ENCODE results near the gene SETD2. TPM values are rescaled to one million over a fixed set of nuclear protein-coding genes. Genes with fewer than 3 reads are reported as not detected.
A peak's percentile ranks its signal among the peaks of the same experiment; 100 is the strongest.

SETD2 gene
- total RNA-seq, 1 donor from 2014 or later, result 30.1 TPM

- no peak for DNase-seq (ENCODE audit: low spot score)
These were observed 164.3 kb downstream of the SETD2 start for GRCh38 chr3:46999516-47000197.

GRCh38 chr3:46998852-46999515 lies 164.9 kb downstream of the SETD2 start:
- DNase-seq (ENCODE audit: low spot score), result no peak

GRCh38 chr3:46998121-46998851 lies 165.6 kb downstream of the SETD2 start:
- peak; percentile 46 for DNase-seq (ENCODE audit: low spot score)

- no peak for DNase-seq (ENCODE audit: low spot score)
These were observed 166.3 kb downstream of the SETD2 start for GRCh38 chr3:46997453-46998091.

- DNase-seq (ENCODE audit: low spot score), result peak; percentile 69
These were observed 167.0 kb downstream of the SETD2 start for GRCh38 chr3:46996689-46997452.

GRCh38 chr3:46995901-46996562 lies 167.9 kb downstream of the SETD2 start:
- DNase-seq (ENCODE audit: low spot score), result no peak

- DNase-seq (ENCODE audit: low spot score), result no peak
These were observed 168.8 kb downstream of the SETD2 start for GRCh38 chr3:46994801-46995731.

GRCh38 chr3:46993986-46994385 lies 169.9 kb downstream of the SETD2 start:
- DNase-seq (ENCODE audit: low spot score), result no peak

- DNase-seq (ENCODE audit: low spot score), result no peak
These were observed 170.6 kb downstream of the SETD2 start for GRCh38 chr3:46993292-46993691.

- DNase-seq (ENCODE audit: low spot score), result no peak
These were observed 171.7 kb downstream of the SETD2 start for GRCh38 chr3:46992231-46992630.

- no peak for DNase-seq (ENCODE audit: low spot score)
These were observed 172.3 kb downstream of the SETD2 start for GRCh38 chr3:46991406-46992165.

- no peak for DNase-seq (ENCODE audit: low spot score)
These were observed 173.1 kb downstream of the SETD2 start for GRCh38 chr3:46990573-46991374.

- no peak for DNase-seq (ENCODE audit: low spot score)
These were observed 174.6 kb downstream of the SETD2 start for GRCh38 chr3:46989146-46989810.

GRCh38 chr3:46988616-46989015 lies 175.3 kb downstream of the SETD2 start:
- no peak for DNase-seq (ENCODE audit: low spot score)

- DNase-seq (ENCODE audit: low spot score), result no peak
These were observed 176.0 kb downstream of the SETD2 start for GRCh38 chr3:46987743-46988401.

GRCh38 chr3:46987319-46987742 lies 176.6 kb downstream of the SETD2 start:
- DNase-seq (ENCODE audit: low spot score), result no peak

- no peak for DNase-seq (ENCODE audit: low spot score)
These were observed 177.1 kb downstream of the SETD2 start for GRCh38 chr3:46986782-46987310.

All from umbilical cord (tissue), 2 donors.